Measurements from ENCODE around the gene ANGPTL2. TPM values are rescaled to one million over a fixed set of nuclear protein-coding genes. Genes with fewer than 3 reads are reported as not detected.

Gene ANGPTL2
- polyA plus RNA-seq, 12 donors, result 53.1 to 180 (median 78.7) TPM; not detected in 1

- DNase-seq, result no peak
Observed at GRCh38 chr9:127121628-127122175, 733 bp downstream of the ANGPTL2 start.

GRCh38 chr9:127119320-127119709, 3.1 kb downstream of the ANGPTL2 start:
- no peak for DNase-seq

GRCh38 chr9:127118597-127119319, 3.7 kb downstream of the ANGPTL2 start:
- DNase-seq, result no peak

GRCh38 chr9:127117801-127118200, 4.6 kb downstream of the ANGPTL2 start:
- DNase-seq, result no peak

- DNase-seq, result no peak
Observed at GRCh38 chr9:127116957-127117356, 5.5 kb downstream of the ANGPTL2 start.

- DNase-seq, result no peak
Observed at GRCh38 chr9:127116088-127116726, 6.2 kb downstream of the ANGPTL2 start.

- no peak for DNase-seq
Observed at GRCh38 chr9:127114606-127115005, 7.8 kb downstream of the ANGPTL2 start.

GRCh38 chr9:127113191-127113972, 9.1 kb downstream of the ANGPTL2 start:
- peak; percentile 53 for DNase-seq

GRCh38 chr9:127112735-127113161, 9.7 kb downstream of the ANGPTL2 start:
- no peak for DNase-seq

GRCh38 chr9:127112056-127112455, 10.4 kb downstream of the ANGPTL2 start:
- peak; percentile 73 for DNase-seq

GRCh38 chr9:127109212-127109711, 13.2 kb downstream of the ANGPTL2 start:
- no peak for DNase-seq

- no peak for DNase-seq
Observed at GRCh38 chr9:127107929-127108876, 14.2 kb downstream of the ANGPTL2 start.

GRCh38 chr9:127107171-127107928, 15.1 kb downstream of the ANGPTL2 start:
- DNase-seq, result no peak

- no peak for DNase-seq
Observed at GRCh38 chr9:127106466-127106855, 16.0 kb downstream of the ANGPTL2 start.

- DNase-seq, result no peak
Observed at GRCh38 chr9:127105805-127106465, 16.5 kb downstream of the ANGPTL2 start.

GRCh38 chr9:127104581-127105311, 17.7 kb downstream of the ANGPTL2 start:
- no peak for DNase-seq

GRCh38 chr9:127102788-127103187, 19.6 kb downstream of the ANGPTL2 start:
- DNase-seq, result no peak

GRCh38 chr9:127102176-127102575, 20.3 kb downstream of the ANGPTL2 start:
- no peak for DNase-seq

GRCh38 chr9:127099664-127100063, 22.8 kb downstream of the ANGPTL2 start:
- DNase-seq, result no peak

All from muscle of arm (tissue), 12 donors.